Activated T-helper 9 cell treated with anti-CD3 and anti-CD28 coated beads, Interleukin-2, amount 50 U/mL, for 16 hours (primary cell): ENCODE measurements around the gene PTPRD.

Experiments
- DNase-seq: peaks from one replicate; pipeline ENCODE4 v3.0.0-alpha.2; 2020; ENCODE audit warnings: low read depth

Gene PTPRD

DNA sequence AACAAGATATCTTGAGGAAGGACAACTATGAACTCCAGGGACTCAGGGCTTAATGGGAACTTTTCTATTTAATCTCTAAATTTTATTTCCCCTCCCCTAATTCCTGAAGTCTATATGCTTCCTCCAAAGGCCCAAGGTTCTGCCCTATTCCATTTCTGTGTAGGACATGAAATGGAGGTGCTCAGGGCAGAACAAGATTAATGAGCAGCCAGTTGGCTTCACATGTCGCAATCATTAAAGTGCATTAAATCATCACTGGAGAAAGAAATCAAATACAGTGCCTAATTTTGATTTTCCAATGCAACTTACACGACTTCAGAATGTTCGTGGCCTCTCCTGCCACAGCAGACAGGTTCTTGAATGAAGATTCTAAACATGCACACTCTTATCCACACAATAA lies 862.1 kb downstream of the PTPRD start:
- DNase-seq: no peak

- no peak for DNase-seq
Observed at GRCh38 chr9:9749591-9749990, 863.2 kb downstream of the PTPRD start.

DNA sequence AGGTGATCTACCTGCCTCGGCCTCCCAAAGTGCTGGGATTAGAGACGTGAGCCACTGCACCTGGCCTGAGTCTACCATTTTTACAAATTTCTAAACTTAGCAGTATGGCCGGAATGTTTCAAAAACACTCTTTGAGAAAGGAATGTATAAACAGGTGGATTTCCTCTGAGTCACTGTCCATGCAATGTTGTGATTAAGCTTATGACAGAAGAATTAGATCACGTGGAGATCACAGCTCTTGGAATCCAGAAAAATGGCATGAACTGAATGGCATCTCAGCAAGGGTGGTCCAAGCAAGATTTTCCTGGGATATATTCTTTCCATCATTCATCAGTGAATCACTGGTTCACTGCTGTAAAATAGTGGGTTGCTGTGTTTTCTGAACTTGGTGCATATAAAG lies 865.0 kb downstream of the PTPRD start:
- no peak for DNase-seq

GRCh38 chr9:9746826-9747225 lies 866.0 kb downstream of the PTPRD start:
- DNase-seq: no peak

DNA sequence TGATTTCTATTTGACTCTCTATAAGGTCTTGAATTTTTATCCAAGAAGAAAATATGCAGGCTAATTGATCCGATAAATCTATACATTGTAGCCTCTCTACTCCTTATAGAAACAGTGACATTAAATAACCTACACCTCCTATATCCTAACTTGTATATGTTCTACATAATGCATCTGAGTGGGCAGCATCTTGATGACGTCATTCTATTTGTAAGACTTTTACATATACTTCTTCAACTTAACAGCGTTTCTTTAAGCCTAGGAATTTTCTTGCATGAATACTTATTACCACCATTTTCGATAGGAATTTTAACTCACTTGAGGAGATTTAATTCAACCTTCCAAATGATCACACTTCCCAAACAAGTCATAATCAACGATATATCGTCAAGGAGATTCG lies 869.0 kb downstream of the PTPRD start:
- DNase-seq: no peak

- DNase-seq: no peak
Observed at GRCh38 chr9:9730174-9730573, 882.6 kb downstream of the PTPRD start.

DNA sequence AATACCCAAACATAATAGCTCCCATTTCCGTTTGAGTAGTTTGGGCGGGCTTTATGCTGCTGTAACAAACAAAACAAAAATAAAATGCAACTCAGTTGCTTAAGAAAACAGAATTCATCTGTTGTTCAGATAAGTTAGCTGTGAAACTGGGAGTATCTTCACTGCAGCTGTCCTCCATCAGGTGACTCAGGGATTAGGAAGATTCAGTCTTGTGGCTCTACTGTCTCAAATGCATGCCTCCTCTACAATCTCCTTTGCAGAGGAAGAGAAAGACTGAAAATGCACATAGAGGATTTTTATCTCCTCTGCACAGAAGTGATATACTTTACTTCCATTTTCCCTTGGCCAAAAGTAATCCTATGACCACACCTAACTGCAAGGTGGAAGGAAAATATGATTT lies 883.7 kb downstream of the PTPRD start:
- DNase-seq: no peak

DNA sequence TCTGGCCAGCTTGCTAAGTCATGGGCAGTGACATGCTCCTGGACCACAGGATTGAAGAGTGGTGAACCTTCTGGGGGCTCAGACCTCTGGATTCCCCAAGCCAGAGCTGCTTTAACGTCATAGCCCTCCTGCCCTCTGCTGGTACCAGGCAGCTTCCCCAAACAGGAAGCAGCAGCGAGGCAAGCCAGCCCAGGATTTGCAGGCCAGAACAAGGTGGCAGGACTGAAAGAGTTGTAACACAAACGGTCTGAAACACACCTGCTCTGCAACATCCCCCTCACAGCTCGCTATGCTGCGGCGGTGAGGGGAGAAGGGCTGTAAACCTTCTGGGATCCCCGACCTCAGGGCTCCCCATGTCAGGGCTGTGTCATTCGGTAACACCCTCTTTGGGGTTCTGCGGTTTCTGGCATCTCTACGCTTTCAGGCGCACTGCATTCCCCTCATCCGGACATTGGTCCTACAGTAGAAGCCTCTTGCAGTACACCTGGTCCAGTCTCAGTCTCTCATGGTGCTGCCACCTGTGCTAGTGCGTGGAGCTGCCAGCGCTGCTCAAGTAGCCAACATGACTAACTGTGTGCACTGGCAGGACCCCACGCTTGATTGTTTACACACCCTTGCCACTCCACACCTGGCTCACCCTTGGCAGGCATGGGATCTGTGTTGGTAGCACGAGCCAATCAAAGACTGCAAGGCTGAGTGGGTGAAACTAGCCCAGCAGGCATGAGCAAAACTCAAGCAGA lies 893.3 kb downstream of the PTPRD start:
- DNase-seq: no peak

DNA sequence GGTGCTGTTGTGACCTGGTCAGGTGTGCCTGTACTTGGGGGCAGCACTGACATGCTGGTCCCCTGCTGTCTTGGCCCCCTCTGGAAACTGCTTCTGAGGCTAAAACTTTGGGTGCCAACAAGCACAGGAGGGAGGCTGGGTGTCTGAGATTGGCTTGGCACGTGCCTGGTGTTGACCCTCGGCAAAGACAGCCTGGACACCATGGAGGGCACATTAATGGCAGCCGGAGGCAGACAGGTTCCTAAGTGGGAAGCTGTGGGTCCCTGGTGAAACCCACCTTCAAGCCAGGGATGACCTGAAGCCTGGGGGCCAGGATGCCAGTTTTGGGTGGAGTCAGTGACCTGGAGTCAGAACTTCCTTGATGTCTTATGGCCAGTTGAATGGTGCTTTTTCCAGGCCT lies 894.1 kb downstream of the PTPRD start:
- no peak for DNase-seq

- no peak for DNase-seq
Observed at GRCh38 chr9:9679433-9679832, 933.4 kb downstream of the PTPRD start.

GRCh38 chr9:9674461-9674860 lies 938.3 kb downstream of the PTPRD start:
- DNase-seq: no peak

- DNase-seq: no peak
Observed at GRCh38 chr9:9670454-9670853, 942.3 kb downstream of the PTPRD start.

- DNase-seq: no peak
Observed at GRCh38 chr9:9645006-9645405, 967.8 kb downstream of the PTPRD start.

DNA sequence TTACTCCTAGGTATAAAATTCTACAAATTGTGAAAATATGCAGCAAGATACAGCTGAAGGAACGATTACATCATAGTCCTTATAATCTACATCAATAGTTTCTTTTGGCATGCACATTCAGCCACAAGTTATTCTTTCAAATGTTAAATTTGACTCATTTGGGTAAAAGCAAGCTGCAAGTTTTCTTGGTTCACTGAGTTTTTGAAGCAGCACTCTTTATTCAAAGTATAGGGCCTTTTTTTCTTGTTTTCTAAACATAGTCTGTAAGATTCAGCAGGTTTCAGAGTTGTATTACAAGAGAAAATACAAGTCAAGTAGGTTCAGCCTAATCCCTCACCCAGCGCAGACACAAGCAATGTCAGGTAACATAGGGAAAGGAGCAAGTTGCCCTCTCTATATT lies 981.5 kb downstream of the PTPRD start:
- DNase-seq: no peak

- no peak for DNase-seq
Observed at GRCh38 chr9:9625248-9625647, 987.6 kb downstream of the PTPRD start.

GRCh38 chr9:9623506-9623905 lies 989.3 kb downstream of the PTPRD start:
- no peak for DNase-seq

- DNase-seq: no peak
Observed at GRCh38 chr9:9621355-9621940, 991.4 kb downstream of the PTPRD start.

DNA sequence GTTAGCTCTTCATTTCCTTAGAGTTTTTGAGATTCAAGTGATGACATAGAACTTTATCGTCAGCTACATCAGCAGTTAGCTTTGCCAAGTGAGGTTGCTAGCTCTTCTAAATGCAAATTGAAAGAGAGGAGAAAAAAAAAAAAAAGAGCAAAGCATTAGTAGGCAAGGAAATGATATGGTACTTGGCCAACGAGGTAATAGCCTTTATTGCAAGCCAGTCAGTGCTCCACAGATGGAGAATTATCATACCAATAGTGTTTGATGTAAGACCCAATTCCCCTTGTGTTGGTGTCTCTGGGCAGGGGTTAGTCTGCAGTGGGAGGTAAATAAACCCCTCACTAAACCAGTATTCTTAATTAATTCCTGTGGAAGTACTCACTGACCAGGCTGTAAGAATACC lies 992.1 kb downstream of the PTPRD start:
- no peak for DNase-seq

- DNase-seq: no peak
Observed at GRCh38 chr9:9615086-9615485, 997.7 kb downstream of the PTPRD start.

- no peak for DNase-seq
Observed at GRCh38 chr9:9614607-9615006, 998.2 kb downstream of the PTPRD start.

- DNase-seq: no peak
Observed at GRCh38 chr9:9612755-9613154, 1000.0 kb downstream of the PTPRD start.

DNA sequence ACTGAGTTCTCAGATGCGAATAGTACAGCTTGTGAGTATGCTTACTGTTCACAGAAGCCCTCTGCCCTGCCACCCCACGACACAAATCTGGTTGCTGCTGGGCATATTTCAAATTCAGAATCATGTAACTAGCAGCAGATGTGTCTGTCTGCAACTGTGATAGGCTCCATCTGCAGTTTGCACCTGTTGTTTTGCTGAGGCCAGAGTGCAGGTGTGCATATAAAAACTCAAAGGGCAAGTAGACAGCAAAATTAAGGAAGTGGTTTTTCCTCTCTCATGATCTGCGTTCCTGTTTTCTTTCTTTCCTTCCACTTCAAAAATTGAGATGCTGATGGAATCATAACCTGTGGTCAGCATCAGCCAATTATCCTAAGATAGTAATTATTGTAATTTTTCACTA lies 1000.5 kb downstream of the PTPRD start:
- DNase-seq: no peak

DNA sequence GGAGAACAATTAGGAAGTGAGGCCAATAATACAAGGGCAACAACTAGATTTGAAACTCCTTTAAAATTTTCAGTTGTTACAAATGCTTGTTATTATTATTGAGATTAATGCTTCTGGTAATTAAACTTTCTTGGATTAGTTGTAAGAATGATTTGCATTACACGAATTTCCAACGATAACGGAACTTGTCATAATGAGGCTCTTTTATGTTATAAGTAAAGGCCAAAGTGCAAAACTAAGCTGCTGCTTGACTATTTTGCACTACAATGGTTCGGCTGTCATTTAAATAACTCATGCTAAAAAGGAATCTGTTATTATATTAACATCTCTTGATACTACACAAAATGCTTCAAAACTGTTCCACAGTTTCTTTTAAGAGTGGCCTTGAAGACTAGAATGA lies 1007.1 kb downstream of the PTPRD start:
- no peak for DNase-seq

- no peak for DNase-seq
Observed at GRCh38 chr9:9603345-9603744, 1009.5 kb downstream of the PTPRD start.
